ENCODE data around the gene MICAL2. TPM values are rescaled to one million over a fixed set of nuclear protein-coding genes. Genes with fewer than 3 reads are reported as not detected.

Gene MICAL2
- total RNA-seq, 4 donors from 2014 or later = 196 to 550 (median 237) TPM

GRCh38 chr11:12066056-12066798 lies 44.2 kb upstream of the MICAL2 start:
- Histone ChIP-seq H3K36me3 (no peaks in the 10 kb centered on the region), H3K4me3 (no peak overlapping the region), H3K27me3 (no peaks in the 10 kb centered on the region), H3K27ac (peak overlapping the region in 3 of 4 donors; percentile 57 to 73 (median 72)), H3K9me3 (no peaks in the 10 kb centered on the region), H3K4me1 (peaks cover 0 to 34% (median 8%) of the 10 kb centered on the region in 3 donors)
- WGBS, 2 donors (ENCODE audit: low coverage in 1 of 2) = 54 to 79% methylated on average over 4 of the region's 7 CpGs
- ATAC-seq = peak; percentile 77
- TF ChIP-seq POLR2AphosphoS5 (IDR thresholded peaks at IDR 0.05) (peak; percentile 88), POLR2A (IDR thresholded peaks at IDR 0.05) (no peak)

DNA sequence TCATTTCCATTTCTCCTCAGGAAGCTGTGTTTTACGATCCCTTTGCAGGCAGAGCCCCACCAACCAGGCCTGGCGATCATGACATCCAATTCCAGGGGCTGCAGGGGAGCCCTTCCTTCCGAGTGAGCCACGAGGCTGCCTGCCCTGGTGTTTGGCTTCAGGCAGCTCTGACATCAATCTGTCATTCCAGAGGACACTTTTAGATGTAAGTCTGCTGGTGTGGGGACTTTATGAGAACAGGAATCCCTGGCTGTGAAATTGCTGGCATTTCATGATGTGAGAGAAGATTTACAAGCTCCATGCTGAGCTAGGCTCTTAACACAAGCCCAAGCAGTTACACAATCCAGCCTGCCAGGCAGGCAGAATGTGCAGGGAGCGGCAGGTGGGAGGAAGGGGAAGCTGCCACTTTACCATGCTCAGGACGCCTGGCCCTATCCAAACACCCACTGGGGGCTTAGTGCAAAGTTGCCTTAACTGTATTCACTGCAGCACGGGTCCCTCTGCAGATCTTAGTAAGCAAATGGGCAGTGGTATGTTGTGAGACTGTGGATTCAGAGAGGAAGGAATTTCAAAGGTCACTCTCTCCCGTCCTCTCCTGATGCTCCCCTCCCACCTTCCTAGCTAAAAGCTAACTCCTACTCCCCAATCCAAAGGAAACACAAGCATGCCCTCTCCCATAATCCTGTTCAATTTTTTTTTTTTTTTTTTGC lies 43.4 kb upstream of the MICAL2 start:
- H3K9me3 ChIP-seq = no peaks in the 10 kb centered on the region

DNA sequence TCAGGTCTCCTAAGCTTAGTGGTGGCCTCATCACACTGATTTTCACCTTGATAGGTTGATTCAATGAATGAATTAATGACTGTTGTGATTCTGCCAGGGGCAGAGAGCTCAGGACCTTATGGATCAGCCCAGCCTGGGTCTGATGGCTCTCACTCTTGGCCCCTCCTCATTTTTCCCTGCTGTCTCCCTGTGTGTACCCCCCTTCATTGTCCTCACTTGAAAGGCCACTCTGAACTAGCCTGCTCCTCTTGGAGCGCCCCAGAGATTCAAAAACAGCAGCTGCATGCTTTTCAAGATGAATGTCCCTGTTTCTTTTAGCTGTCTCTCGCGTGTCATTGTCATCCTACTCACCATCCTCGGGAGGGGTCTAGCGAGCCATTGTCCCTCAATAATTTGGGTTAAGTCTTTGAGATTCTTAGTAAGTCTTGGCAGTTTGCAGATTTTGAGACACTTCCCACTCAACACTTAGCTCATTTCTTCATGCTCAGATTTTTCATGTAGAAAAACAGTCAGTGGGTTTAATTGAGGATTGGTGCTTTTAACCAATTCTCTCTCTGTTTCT lies 42.5 kb upstream of the MICAL2 start:
- H3K27me3 ChIP-seq = no peaks in the 10 kb centered on the region
- 86 to 89% methylated on average over 4 to 5 of the region's 5 CpGs for WGBS, 2 donors (ENCODE audit: low coverage in 1 of 2)
- H3K27ac ChIP-seq = peak overlapping the region in 3 of 4 donors; percentile 38 to 73 (median 57)
- no peak for TF ChIP-seq POLR2A (IDR thresholded peaks at IDR 0.05)
- TF ChIP-seq POLR2AphosphoS5 (IDR thresholded peaks at IDR 0.05) = no peak
- TF ChIP-seq, protein P1, sequence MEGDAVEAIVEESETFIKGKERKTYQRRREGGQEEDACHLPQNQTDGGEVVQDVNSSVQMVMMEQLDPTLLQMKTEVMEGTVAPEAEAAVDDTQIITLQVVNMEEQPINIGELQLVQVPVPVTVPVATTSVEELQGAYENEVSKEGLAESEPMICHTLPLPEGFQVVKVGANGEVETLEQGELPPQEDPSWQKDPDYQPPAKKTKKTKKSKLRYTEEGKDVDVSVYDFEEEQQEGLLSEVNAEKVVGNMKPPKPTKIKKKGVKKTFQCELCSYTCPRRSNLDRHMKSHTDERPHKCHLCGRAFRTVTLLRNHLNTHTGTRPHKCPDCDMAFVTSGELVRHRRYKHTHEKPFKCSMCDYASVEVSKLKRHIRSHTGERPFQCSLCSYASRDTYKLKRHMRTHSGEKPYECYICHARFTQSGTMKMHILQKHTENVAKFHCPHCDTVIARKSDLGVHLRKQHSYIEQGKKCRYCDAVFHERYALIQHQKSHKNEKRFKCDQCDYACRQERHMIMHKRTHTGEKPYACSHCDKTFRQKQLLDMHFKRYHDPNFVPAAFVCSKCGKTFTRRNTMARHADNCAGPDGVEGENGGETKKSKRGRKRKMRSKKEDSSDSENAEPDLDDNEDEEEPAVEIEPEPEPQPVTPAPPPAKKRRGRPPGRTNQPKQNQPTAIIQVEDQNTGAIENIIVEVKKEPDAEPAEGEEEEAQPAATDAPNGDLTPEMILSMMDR (IDR thresholded peaks at IDR 0.05) = no peak
- TF ChIP-seq EP300 (IDR thresholded peaks at IDR 0.05) = no peak
- no peak for ATAC-seq
- H3K4me1 ChIP-seq = peaks cover 0 to 35% (median 8%) of the 10 kb centered on the region in 3 donors
- no peaks in the 10 kb centered on the region for H3K36me3 ChIP-seq
- H3K4me3 ChIP-seq = no peak overlapping the region
- no peaks in the 10 kb centered on the region for H3K9me3 ChIP-seq

More for the DNA sequence above, 43.4 kb upstream of the MICAL2 start:
- peak overlapping the region in 3 of 4 donors; percentile 57 to 73 (median 72) for H3K27ac ChIP-seq
- H3K4me1 ChIP-seq = peaks cover 0 to 35% (median 8%) of the 10 kb centered on the region in 3 donors
- H3K36me3 ChIP-seq = no peaks in the 10 kb centered on the region
- peak; percentile 42 for ATAC-seq
- TF ChIP-seq, protein P1 (IDR thresholded peaks at IDR 0.05) = no peak
- peak; percentile 45 for TF ChIP-seq POLR2AphosphoS5 (IDR thresholded peaks at IDR 0.05)
- WGBS, 2 donors (ENCODE audit: low coverage in 1 of 2) = 30 to 44% methylated on average over 4 of the region's 8 CpGs
- no peaks in the 10 kb centered on the region for H3K27me3 ChIP-seq
- no peak overlapping the region for H3K4me3 ChIP-seq

GRCh38 chr11:12069066-12069676 lies 41.2 kb upstream of the MICAL2 start:
- TF ChIP-seq, protein P1 (IDR thresholded peaks at IDR 0.05) = no peak
- 48 to 87% methylated on average over 2 to 8 of the region's 12 CpGs for WGBS, 2 donors (ENCODE audit: low coverage in 1 of 2)
- peaks cover 0 to 35% (median 8%) of the 10 kb centered on the region in 3 donors for H3K4me1 ChIP-seq
- H3K27ac ChIP-seq = peak overlapping the region in 2 of 4 donors; percentile 22 to 62
- no peaks in the 10 kb centered on the region for H3K9me3 ChIP-seq
- H3K27me3 ChIP-seq = no peaks in the 10 kb centered on the region
- no peak overlapping the region for H3K4me3 ChIP-seq
- ATAC-seq = no peak
- no peaks in the 10 kb centered on the region for H3K36me3 ChIP-seq
